Neural cell (in vitro differentiated cells): ENCODE data around the gene C1QTNF4. TPM values are rescaled to one million over a fixed set of nuclear protein-coding genes. Genes with fewer than 3 reads are reported as not detected.

ENCODE experiments used
- H2AFZ ChIP-seq: fragments of 200-600, 300-800 bp; sonication (generic), shearing (Covaris generic); 2 replicates; pipeline ENCODE4 v1.6.0; 2014; ENCODE audit warnings: low read depth, mild to moderate bottlenecking, antibody characterized with exemption, low read length, moderate library complexity
- H3F3A ChIP-seq: fragments of 200-600 bp; shearing (Covaris generic); 2 replicates; pipeline ENCODE4 v1.6.1; 2016; ENCODE audit warnings: mild to moderate bottlenecking, moderate library complexity, mixed read lengths, antibody characterized with exemption, low read length; ENCODE audit not compliant: insufficient read depth, poor library complexity, severe bottlenecking
- H3K27ac ChIP-seq: fragments of 200-600, 300-800 bp; sonication (generic), shearing (Covaris generic); 2 replicates; pipeline ENCODE4 v1.5.1; 2014; ENCODE audit warnings: mild to moderate bottlenecking, low read length, moderate library complexity
- H3K27me3 ChIP-seq: fragments of 300-800, 200-600 bp; sonication (generic), shearing (Covaris generic); 2 replicates; pipeline ENCODE4 v1.6.0; 2014; ENCODE audit warnings: mild to moderate bottlenecking, low read depth, low read length, moderate library complexity; ENCODE audit not compliant: insufficient read depth
- H3K36me3 ChIP-seq: fragments of 300-800, 200-600 bp; sonication (generic), shearing (Covaris generic); 2 replicates; pipeline ENCODE4 v1.5.1; 2014; ENCODE audit warnings: mild to moderate bottlenecking, antibody characterized with exemption, low read length, moderate library complexity; ENCODE audit not compliant: insufficient read depth
- H3K4me2 ChIP-seq: fragments of 300-800, 200-600 bp; sonication (generic), shearing (Covaris generic); 2 replicates; pipeline ENCODE4 v1.6.0; 2014; ENCODE audit warnings: mild to moderate bottlenecking, low read length
- H3K4me3 ChIP-seq: fragments of 300-800, 200-600 bp; sonication (generic), shearing (Covaris generic); 2 replicates; pipeline ENCODE4 v1.5.1; 2014; ENCODE audit warnings: mild to moderate bottlenecking, low read length, moderate library complexity
- H3K79me2 ChIP-seq: fragments of 200-600 bp; shearing (Covaris generic); replicated peaks from 2 replicates; pipeline ENCODE4 v1.6.0; 2014; ENCODE audit warnings: mild to moderate bottlenecking, low read length, moderate library complexity; ENCODE audit not compliant: insufficient read depth
- H3K9ac ChIP-seq: fragments of 300-800, 200-600 bp; sonication (generic), shearing (Covaris generic); 2 replicates; pipeline ENCODE4 v1.6.1; 2016; ENCODE audit warnings: mild to moderate bottlenecking, low read length, mixed read lengths
- H3K9me2 ChIP-seq: fragments of 200-600 bp; shearing (Covaris generic); 2 replicates; pipeline ENCODE4 v1.6.1; 2016; ENCODE audit warnings: mild to moderate bottlenecking, low read length, mixed read lengths; ENCODE audit not compliant: insufficient read depth
- H3K9me3 ChIP-seq: fragments of 200-600, 300-800 bp; sonication (generic), shearing (Covaris generic); 2 replicates; pipeline ENCODE4 v1.6.1; 2016; ENCODE audit warnings: mild to moderate bottlenecking, mixed run types, low read length, moderate library complexity, mixed read lengths
- H4K20me1 ChIP-seq: fragments of 200-600 bp; shearing (Covaris generic); 2 replicates; pipeline ENCODE4 v1.6.1; 2016; ENCODE audit warnings: mild to moderate bottlenecking, mixed run types; ENCODE audit not compliant: insufficient read depth
- EP300 ChIP-seq: fragments of 450-650 bp; conservative IDR thresholded peaks from 2 replicates; pipeline ENCODE4 v1.6.1; 2014; ENCODE audit warnings: antibody characterized with exemption, mild to moderate bottlenecking, moderate library complexity; ENCODE audit not compliant: poor library complexity, severe bottlenecking
- EZH2 ChIP-seq: fragments of 200-600, 300-800 bp; shearing (Covaris generic), sonication (generic); IDR thresholded peaks from 2 replicates; pipeline ENCODE4 v1.6.1; 2014; ENCODE audit warnings: antibody characterized with exemption, low read length, borderline replicate concordance, mild to moderate bottlenecking; ENCODE audit not compliant: insufficient read depth, poor library complexity, severe bottlenecking
- MXI1 ChIP-seq: fragments of 450-650 bp; conservative IDR thresholded peaks from 2 replicates; pipeline ENCODE4 v1.6.1; 2014; ENCODE audit warnings: antibody characterized with exemption, mild to moderate bottlenecking; ENCODE audit not compliant: poor library complexity, severe bottlenecking
- POLR2AphosphoS5 ChIP-seq: IDR thresholded peaks from 2 replicates; pipeline ENCODE4 v1.6.1; 2012
- RAD21 ChIP-seq: fragments of 450-650 bp; conservative IDR thresholded peaks from 2 replicates; pipeline ENCODE4 v1.6.1; 2014; ENCODE audit warnings: antibody characterized with exemption, mild to moderate bottlenecking, moderate library complexity
- REST ChIP-seq: IDR thresholded peaks from 2 replicates; pipeline ENCODE4 v1.6.1; 2012; ENCODE audit warnings: borderline replicate concordance
- SMC3 ChIP-seq: fragments of 450-650 bp; conservative IDR thresholded peaks from 2 replicates; pipeline ENCODE4 v1.6.1; 2014; ENCODE audit warnings: antibody characterized with exemption, mild to moderate bottlenecking, moderate library complexity; ENCODE audit not compliant: poor library complexity
- TAF1 ChIP-seq: IDR thresholded peaks from 2 replicates; pipeline ENCODE4 v1.6.1; 2012; ENCODE audit warnings: low read depth
- polyA plus RNA-seq: library from polyadenylated mRNA; depleted of rRNA; stranded (reverse); fragments of >200 nt; gene quantifications from 2 replicates; pipeline ENCODE4 v1.2.3, GENCODE V29; 2014
- TF ChIP-seq, protein P1 (sequence below): fragments of 450-650 bp; IDR thresholded peaks from 2 replicates; pipeline ENCODE4 v1.5.1; 2014; ENCODE audit warnings: antibody characterized with exemption, mild to moderate bottlenecking, moderate library complexity; ENCODE audit not compliant: poor library complexity, severe bottlenecking

Gene C1QTNF4
- polyA plus RNA-seq, 1 donor from 2014 or later: 16.4 TPM

DNA sequence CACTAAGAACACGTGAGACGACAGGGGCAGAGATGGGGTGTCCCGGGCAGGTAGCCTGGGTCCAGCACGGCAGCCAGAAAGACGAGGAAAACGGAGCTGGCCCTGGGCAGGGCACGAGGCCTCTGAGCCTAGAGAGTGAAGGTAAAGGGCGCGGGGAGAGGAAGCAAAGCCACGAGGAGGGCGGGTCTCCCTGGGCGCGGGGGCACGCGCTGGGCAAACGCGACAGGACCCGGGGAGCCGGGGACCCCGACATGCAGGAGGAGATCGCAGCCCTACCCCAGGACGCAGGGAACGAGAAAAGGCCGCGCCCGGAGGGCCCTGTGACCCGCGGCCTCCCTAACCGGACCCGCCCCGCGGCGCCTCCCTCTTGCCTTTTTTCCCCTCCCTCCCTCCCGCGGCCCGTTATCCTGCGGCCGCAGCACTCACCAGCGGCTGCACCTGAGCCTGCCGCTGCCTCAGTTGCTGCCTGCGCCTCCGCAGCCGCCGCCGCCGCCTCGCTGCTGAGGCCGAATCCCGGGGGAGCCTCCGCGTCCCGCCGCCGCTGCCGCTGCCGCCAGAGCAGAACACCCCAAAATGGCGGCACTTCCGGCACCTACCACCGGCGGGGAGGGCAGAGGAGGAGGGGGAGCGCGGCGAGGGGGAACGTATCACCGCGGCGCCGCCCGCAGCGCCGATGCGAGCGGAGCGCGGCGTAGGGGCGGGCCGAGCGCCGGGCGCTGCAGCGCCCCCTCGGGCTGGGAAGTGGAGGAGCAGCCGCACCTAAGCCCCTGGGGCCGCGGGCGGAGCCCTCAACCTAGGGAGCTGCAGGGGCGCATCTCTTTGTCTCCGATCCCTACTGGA lies 41.4 kb downstream of the C1QTNF4 start, which contains the start of gene CELF1:
Gene CELF1 (minus strand): TSS at position 567 of the 840 bp plus-strand sequence. CDS start 53,609 bp downstream, outside the sequence.
- H3K4me2 ChIP-seq: peak within 1 kb of the TSS; percentile 81
- no peak for TF ChIP-seq REST
- TF ChIP-seq, protein P1, sequence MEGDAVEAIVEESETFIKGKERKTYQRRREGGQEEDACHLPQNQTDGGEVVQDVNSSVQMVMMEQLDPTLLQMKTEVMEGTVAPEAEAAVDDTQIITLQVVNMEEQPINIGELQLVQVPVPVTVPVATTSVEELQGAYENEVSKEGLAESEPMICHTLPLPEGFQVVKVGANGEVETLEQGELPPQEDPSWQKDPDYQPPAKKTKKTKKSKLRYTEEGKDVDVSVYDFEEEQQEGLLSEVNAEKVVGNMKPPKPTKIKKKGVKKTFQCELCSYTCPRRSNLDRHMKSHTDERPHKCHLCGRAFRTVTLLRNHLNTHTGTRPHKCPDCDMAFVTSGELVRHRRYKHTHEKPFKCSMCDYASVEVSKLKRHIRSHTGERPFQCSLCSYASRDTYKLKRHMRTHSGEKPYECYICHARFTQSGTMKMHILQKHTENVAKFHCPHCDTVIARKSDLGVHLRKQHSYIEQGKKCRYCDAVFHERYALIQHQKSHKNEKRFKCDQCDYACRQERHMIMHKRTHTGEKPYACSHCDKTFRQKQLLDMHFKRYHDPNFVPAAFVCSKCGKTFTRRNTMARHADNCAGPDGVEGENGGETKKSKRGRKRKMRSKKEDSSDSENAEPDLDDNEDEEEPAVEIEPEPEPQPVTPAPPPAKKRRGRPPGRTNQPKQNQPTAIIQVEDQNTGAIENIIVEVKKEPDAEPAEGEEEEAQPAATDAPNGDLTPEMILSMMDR: peak; percentile 99
- peak; percentile 80 for TF ChIP-seq MXI1
- peak; percentile 93 for TF ChIP-seq POLR2AphosphoS5
- peak; percentile 73 for TF ChIP-seq SMC3
- peak; percentile 72 for TF ChIP-seq EP300
- TF ChIP-seq TAF1: peak; percentile 75
- no peak for TF ChIP-seq EZH2
- peak; percentile 74 for TF ChIP-seq RAD21
- no peaks in the 10 kb centered on the region for H3K9me3 ChIP-seq
- H3K9ac ChIP-seq: peak within 1 kb of the TSS; percentile 94
- peaks cover 48% of the 10 kb centered on the region for H3K79me2 ChIP-seq
- H3K9me2 ChIP-seq: no peaks in the 10 kb centered on the region
- no peaks in the 10 kb centered on the region for H3F3A ChIP-seq
- peak within 1 kb of the TSS; percentile 94 for H3K4me3 ChIP-seq
- H4K20me1 ChIP-seq: no peaks in the 10 kb centered on the region
- H3K36me3 ChIP-seq: no peaks in the 10 kb centered on the region
- peak within 1 kb of the TSS; percentile 91 for H3K27ac ChIP-seq
- H3K27me3 ChIP-seq: no peaks in the 10 kb centered on the region
- peak within 1 kb of the TSS; percentile 92 for H2AFZ ChIP-seq

DNA sequence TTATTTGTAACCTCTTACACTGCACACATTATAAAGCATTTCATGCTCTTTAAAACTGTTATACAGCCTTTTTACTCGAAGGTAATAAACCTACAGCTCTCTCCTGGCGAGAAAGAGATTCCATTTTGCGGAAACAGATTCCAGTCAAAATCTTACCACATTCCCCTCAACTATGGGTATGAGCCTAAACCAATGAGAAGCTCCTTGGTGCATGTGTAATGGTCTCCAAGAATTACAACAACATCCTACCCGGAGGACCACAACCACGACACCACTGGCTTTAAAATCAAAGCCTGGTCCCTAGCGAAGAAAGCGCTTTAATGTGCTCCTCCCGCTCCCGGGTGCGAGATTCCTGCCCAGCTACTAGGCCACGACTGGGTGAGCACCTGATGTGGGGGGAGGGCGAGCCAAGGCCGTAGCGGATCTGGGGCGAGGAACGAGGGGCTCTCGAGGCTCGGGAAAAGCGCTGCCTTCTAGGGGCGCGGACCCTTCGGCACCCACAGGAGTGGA lies 42.1 kb downstream of the C1QTNF4 start:
- TF ChIP-seq RAD21 (no peak), MXI1 (no peak), POLR2AphosphoS5 (no peak), EP300 (no peak), SMC3 (no peak), REST (no peak), EZH2 (no peak), TAF1 (no peak)
- TF ChIP-seq, protein P1: no peak
- Histone ChIP-seq H3K4me3 (peak overlapping the region; percentile 94), H3F3A (no peaks in the 10 kb centered on the region), H2AFZ (peak overlapping the region; percentile 34), H4K20me1 (no peaks in the 10 kb centered on the region), H3K36me3 (no peaks in the 10 kb centered on the region), H3K79me2 (peaks cover 55% of the 10 kb centered on the region), H3K27ac (peak overlapping the region; percentile 91), H3K9me3 (no peaks in the 10 kb centered on the region), H3K9me2 (no peaks in the 10 kb centered on the region), H3K4me2 (peak overlapping the region; percentile 81), H3K27me3 (no peaks in the 10 kb centered on the region), H3K9ac (peak overlapping the region; percentile 94)
